GM21528 (cell line): ENCODE measurements around the gene GOLM1.
"Not testable (repeated sequence)": the region's sequence is repeated elsewhere in the genome, so short reads cannot be mapped to it uniquely, and the experiment has no call there.

Experiments
- ATAC-seq: cut with Tn5 transposase; IDR thresholded peaks from one replicate; pipeline ENCODE4 v1.9.1; 2021; ENCODE audit warnings: mild to moderate bottlenecking, moderate library complexity; ENCODE audit not compliant: unreplicated experiment, low FRiP score

Gene GOLM1

GRCh38 chr9:86091477-86091876 is 7.9 kb downstream of the GOLM1 start:
- no peak for ATAC-seq

GRCh38 chr9:86082870-86083269 is 16.5 kb downstream of the GOLM1 start:
- no peak for ATAC-seq

- ATAC-seq = no peak
Observed at GRCh38 chr9:86079865-86080469, 19.4 kb downstream of the GOLM1 start.

- ATAC-seq = no peak
Observed at GRCh38 chr9:86079421-86079831, 19.9 kb downstream of the GOLM1 start.

- ATAC-seq = no peak
Observed at GRCh38 chr9:86078731-86079130, 20.6 kb downstream of the GOLM1 start.

GRCh38 chr9:86077276-86077675 is 22.1 kb downstream of the GOLM1 start:
- ATAC-seq = no peak

GRCh38 chr9:86075132-86076109 is 23.9 kb downstream of the GOLM1 start:
- no peak for ATAC-seq

GRCh38 chr9:86073839-86074238 is 25.5 kb downstream of the GOLM1 start:
- no peak for ATAC-seq

GRCh38 chr9:86072394-86072877 is 26.9 kb downstream of the GOLM1 start:
- ATAC-seq = no peak

- no peak for ATAC-seq
Observed at GRCh38 chr9:86069206-86069869, 30.0 kb downstream of the GOLM1 start.

GRCh38 chr9:86064220-86064619 is 35.1 kb downstream of the GOLM1 start:
- no peak for ATAC-seq

GRCh38 chr9:86062845-86063693 is 36.3 kb downstream of the GOLM1 start:
- no peak for ATAC-seq

- no peak for ATAC-seq
Observed at GRCh38 chr9:86061972-86062739, 37.2 kb downstream of the GOLM1 start.

- ATAC-seq = no peak
Observed at GRCh38 chr9:86057491-86057890, 41.9 kb downstream of the GOLM1 start.

- ATAC-seq = no peak
Observed at GRCh38 chr9:86054695-86055094, 44.7 kb downstream of the GOLM1 start.

GRCh38 chr9:86052556-86053468 is 46.5 kb downstream of the GOLM1 start:
- ATAC-seq = no peak

GRCh38 chr9:86048018-86048742 is 51.2 kb downstream of the GOLM1 start:
- not testable (repeated sequence) for ATAC-seq

- ATAC-seq = no peak
Observed at GRCh38 chr9:86047361-86047760, 52.0 kb downstream of the GOLM1 start.
